ENCODE data around the gene NDC1. TPM values are rescaled to one million over a fixed set of nuclear protein-coding genes. Genes with fewer than 3 reads are reported as not detected.
A peak's percentile ranks its signal among the peaks of the same experiment; 100 is the strongest.

NDC1 gene
- total RNA-seq, 1 donor from 2014 or later: 8.6 TPM

- no peaks in the 10 kb centered on the region for H3K36me3 Mint-ChIP-seq (ENCODE audit: low read depth)
- DNase-seq (ENCODE audit: low spot score): no peak
- no peak overlapping the region for H3K4me3 Mint-ChIP-seq (ENCODE audit: unreplicated experiment)
- no peak overlapping the region for H3K27ac Mint-ChIP-seq (ENCODE audit: unreplicated experiment)
- peaks cover 26% of the 10 kb centered on the region for H3K4me1 Mint-ChIP-seq (ENCODE audit: low read depth)
- no peaks in the 10 kb centered on the region for H3K9me3 Mint-ChIP-seq (ENCODE audit: low read depth)
- peak; percentile 43 for TF ChIP-seq CTCF (IDR thresholded peaks at IDR 0.05)
- H3K27me3 Mint-ChIP-seq (ENCODE audit: low read depth): no peaks in the 10 kb centered on the region
These were observed 119.7 kb downstream of the NDC1 start for GRCh38 chr1:53718443-53718842.

- Mint-ChIP-seq H3K36me3 (ENCODE audit: low read depth) (peaks cover 3% of the 10 kb centered on the region), H3K4me3 (ENCODE audit: unreplicated experiment) (no peak overlapping the region), H3K4me1 (ENCODE audit: low read depth) (peaks cover 25% of the 10 kb centered on the region), H3K27me3 (ENCODE audit: low read depth) (no peaks in the 10 kb centered on the region), H3K27ac (ENCODE audit: unreplicated experiment) (no peak overlapping the region), H3K9me3 (ENCODE audit: low read depth) (peaks cover 3% of the 10 kb centered on the region)
- TF ChIP-seq CTCF (IDR thresholded peaks at IDR 0.05): no peak
- DNase-seq (ENCODE audit: low spot score): no peak
These were observed 120.9 kb downstream of the NDC1 start for GRCh38 chr1:53717025-53717804.

- H3K27me3 Mint-ChIP-seq (ENCODE audit: low read depth): no peaks in the 10 kb centered on the region
- peaks cover 3% of the 10 kb centered on the region for H3K36me3 Mint-ChIP-seq (ENCODE audit: low read depth)
- H3K9me3 Mint-ChIP-seq (ENCODE audit: low read depth): peaks cover 3% of the 10 kb centered on the region
- H3K27ac Mint-ChIP-seq (ENCODE audit: unreplicated experiment): no peak overlapping the region
- H3K4me1 Mint-ChIP-seq (ENCODE audit: low read depth): peaks cover 18% of the 10 kb centered on the region
- TF ChIP-seq CTCF (IDR thresholded peaks at IDR 0.05): no peak
- H3K4me3 Mint-ChIP-seq (ENCODE audit: unreplicated experiment): no peak overlapping the region
- no peak for DNase-seq (ENCODE audit: low spot score)
These were observed 121.9 kb downstream of the NDC1 start for GRCh38 chr1:53716150-53716549.

- peaks cover 3% of the 10 kb centered on the region for H3K36me3 Mint-ChIP-seq (ENCODE audit: low read depth)
- peaks cover 3% of the 10 kb centered on the region for H3K9me3 Mint-ChIP-seq (ENCODE audit: low read depth)
- no peaks in the 10 kb centered on the region for H3K27me3 Mint-ChIP-seq (ENCODE audit: low read depth)
- H3K4me3 Mint-ChIP-seq (ENCODE audit: unreplicated experiment): no peak overlapping the region
- TF ChIP-seq CTCF (IDR thresholded peaks at IDR 0.05): peak; percentile 71
- peaks cover 17% of the 10 kb centered on the region for H3K4me1 Mint-ChIP-seq (ENCODE audit: low read depth)
- no peak for DNase-seq (ENCODE audit: low spot score)
- no peak overlapping the region for H3K27ac Mint-ChIP-seq (ENCODE audit: unreplicated experiment)
These were observed 122.6 kb downstream of the NDC1 start for GRCh38 chr1:53715478-53715877.

Other genes starting within 250 kb of the NDC1 start
- gene GLIS1, start 99.1 kb downstream of the NDC1 start, total RNA-seq: 17.3 to 36.2 TPM (median 17.4 TPM) in 3 replicates
- 17.2 to 18.4 TPM (median 18.1 TPM) in 3 replicates for gene YIPF1, start 51.5 kb upstream of the NDC1 start, total RNA-seq
- not detected in 3 replicates for gene DIO1, start 55.9 kb upstream of the NDC1 start, total RNA-seq
- 20.4 to 33.7 TPM (median 20.6 TPM) in 3 replicates for gene IFT25, start 107.4 kb upstream of the NDC1 start, total RNA-seq
- 32.0 to 42.2 TPM (median 37.6 TPM) in 3 replicates for gene LRRC42, start 108.1 kb upstream of the NDC1 start, total RNA-seq
- gene LDLRAD1, start 179.9 kb upstream of the NDC1 start, total RNA-seq: not detected in 3 replicates
- 294 to 335 TPM (median 301 TPM) in 3 replicates for gene TMEM59, start 214.9 kb upstream of the NDC1 start, total RNA-seq
- gene TCEANC2, start 215.3 kb upstream of the NDC1 start, total RNA-seq: 3.6 to 4.8 TPM (median 3.9 TPM) in 3 replicates